HG02678 (cell line): ENCODE measurements around the gene UQCC2.

Experiments used
- ATAC-seq: cut with Tn5 transposase; IDR thresholded peaks from one replicate; pipeline ENCODE4 v1.9.1; 2021; ENCODE audit warnings: mild to moderate bottlenecking, moderate library complexity; ENCODE audit not compliant: unreplicated experiment

UQCC2 gene

DNA sequence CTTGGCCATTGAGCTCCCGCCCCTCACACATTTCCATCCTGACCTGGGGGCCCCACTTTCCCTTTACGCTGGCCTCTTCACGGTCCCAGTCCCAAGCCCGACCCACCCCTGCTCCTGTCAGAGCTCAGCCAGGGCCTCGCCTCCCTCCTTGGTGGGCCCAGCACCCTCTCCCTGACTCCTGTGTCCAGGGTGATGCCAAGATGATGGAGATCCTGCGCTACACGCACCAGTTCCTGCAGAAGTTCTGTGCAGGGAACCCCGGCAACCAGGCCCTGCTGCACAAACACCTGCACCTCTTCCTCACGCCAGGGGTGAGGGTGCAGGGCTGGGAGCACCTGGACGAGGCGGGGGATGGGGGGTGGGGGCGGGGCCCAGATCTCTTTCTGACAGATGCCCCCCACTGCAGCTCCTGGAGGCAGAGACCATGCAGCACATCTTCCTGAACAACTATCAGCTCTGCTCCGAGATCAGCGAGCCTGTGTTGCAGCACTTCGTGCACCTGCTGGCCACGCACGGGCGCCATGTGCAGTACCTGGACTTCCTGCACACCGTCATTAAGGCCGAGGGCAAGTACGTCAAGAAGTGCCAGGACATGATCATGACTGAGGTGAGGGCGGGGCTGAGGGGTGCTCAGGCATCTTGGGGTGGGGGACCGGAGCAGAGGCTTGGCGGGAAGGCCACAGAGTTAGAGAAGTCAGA, 33.1 kb downstream of the UQCC2 start:
- ATAC-seq = no peak

DNA sequence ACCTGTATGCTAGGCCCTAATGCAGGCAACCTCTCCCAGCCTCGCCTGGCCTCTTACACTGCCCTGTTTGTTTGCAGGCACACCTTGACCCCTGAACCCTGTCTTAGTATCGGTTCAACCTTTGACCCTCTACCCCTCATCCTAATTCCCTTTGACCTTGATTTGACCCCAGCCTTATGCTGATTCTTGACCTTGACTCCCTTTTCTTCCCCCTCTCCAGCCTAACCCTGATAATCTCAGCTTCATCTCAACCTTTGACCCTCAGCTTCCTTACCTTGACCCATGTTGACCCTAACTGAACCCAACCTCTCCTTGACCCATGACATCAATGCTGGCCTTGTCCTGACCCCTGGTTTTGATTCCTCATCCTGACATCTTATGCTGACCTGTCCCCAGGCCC, 33.8 kb downstream of the UQCC2 start:
- ATAC-seq = no peak

DNA sequence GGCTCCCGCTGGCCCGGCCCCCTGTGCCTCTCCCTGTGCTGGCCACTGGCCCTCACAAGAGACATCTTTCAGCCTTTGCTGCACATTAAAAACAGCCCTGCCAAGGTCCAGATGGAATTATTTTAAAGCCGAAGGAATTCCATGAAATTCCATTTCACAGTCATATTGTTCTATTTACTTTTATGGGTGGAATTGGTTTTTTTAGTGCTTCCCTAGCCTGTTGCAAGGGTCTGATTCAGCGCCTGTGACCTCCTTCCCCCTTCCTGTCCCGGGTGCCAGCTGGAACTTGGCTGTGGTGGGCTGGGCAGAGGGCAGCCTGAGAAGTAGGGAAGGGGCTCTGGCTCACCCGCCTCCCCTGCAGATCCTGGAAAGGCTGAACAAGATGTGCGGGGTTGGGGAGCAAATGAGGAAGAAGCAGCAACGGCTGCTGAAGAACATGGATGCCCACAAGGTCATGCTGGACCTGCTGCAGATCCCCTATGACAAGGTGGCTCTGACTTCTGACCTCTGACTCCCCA, 34.3 kb downstream of the UQCC2 start:
- ATAC-seq = no peak

- no peak for ATAC-seq
These were observed 34.9 kb downstream of the UQCC2 start for GRCh38 chr6:33676416-33677142.

- ATAC-seq = no peak
These were observed 35.5 kb downstream of the UQCC2 start for GRCh38 chr6:33675968-33676367.

DNA sequence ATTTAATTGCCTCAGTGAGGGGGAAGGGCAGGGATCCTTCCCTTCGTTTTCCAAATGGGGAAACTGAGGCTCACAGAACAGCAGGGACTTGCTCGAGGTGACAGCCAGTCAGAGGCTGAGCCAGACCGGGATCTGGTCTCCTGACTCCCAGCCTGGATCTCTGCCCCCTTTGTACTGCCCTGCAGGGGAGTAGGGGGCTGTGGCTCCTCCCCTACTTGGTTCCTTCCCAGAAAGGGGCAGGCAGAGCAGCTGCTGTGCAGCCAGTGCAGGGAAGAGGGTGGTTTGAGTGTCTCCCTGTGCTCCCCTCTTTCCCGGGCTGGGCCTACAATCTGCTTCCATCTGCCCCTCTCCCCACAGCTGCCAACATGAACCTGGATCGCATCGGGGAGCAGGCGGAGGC, 37.6 kb downstream of the UQCC2 start:
- no peak for ATAC-seq

GRCh38 chr6:33672808-33673207, 38.7 kb downstream of the UQCC2 start:
- no peak for ATAC-seq

GRCh38 chr6:33671744-33672072, 39.8 kb downstream of the UQCC2 start:
- ATAC-seq = no peak

- no peak for ATAC-seq
These were observed 40.3 kb downstream of the UQCC2 start for GRCh38 chr6:33670971-33671743.

DNA sequence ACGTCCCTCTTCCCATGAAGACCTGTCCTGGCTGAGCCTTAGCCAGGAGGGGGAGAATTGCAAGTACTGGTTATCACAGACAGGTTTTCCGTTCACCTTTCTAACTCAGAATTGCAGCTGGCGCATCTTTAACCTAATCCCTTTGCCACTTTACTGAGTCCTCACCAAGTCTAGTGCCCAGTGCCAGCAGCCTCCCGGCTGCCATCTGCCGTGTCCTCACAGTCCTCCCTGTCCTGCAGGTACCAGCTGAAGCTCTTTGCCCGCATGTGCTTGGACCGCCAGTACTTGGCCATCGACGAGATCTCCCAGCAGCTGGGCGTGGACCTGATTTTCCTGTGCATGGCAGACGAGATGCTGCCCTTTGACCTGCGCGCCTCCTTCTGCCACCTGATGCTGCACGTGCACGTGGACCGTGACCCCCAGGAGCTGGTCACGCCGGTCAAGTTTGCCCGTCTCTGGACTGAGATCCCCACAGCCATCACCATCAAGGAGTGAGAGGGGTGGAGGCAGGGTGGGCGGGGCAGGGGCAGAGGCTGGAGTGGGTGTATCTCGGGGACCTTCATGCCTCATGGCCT, 41.3 kb downstream of the UQCC2 start:
- no peak for ATAC-seq

DNA sequence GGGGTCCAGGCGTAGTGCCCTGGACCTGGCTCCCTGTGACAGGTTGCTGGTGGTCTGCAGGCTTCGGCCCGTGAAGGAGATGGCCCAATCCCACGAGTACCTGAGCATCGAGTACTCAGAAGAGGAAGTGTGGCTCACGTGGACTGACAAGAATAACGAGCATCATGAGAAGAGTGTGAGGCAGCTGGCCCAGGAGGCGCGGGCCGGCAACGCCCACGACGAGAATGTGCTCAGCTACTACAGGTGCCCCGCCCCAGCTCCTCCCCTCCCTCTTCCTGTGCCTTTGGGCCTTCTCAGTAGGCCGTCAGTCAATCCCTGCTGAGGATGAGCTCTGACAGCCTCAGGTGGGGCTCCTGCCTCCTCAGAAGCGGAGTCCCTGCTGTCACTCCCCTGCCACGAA, 42.6 kb downstream of the UQCC2 start:
- ATAC-seq = no peak

- ATAC-seq = no peak
These were observed 43.2 kb downstream of the UQCC2 start for GRCh38 chr6:33668328-33668727.

GRCh38 chr6:33667776-33668175, 43.7 kb downstream of the UQCC2 start:
- no peak for ATAC-seq

- ATAC-seq = no peak
These were observed 44.4 kb downstream of the UQCC2 start for GRCh38 chr6:33667072-33667471.

- ATAC-seq = no peak
These were observed 45.5 kb downstream of the UQCC2 start for GRCh38 chr6:33665957-33666356.

- ATAC-seq = no peak
These were observed 46.9 kb downstream of the UQCC2 start for GRCh38 chr6:33664506-33665057.

- ATAC-seq = no peak
These were observed 47.6 kb downstream of the UQCC2 start for GRCh38 chr6:33663727-33664449.

- ATAC-seq = no peak
These were observed 48.5 kb downstream of the UQCC2 start for GRCh38 chr6:33663028-33663427.

- ATAC-seq = no peak
These were observed 49.2 kb downstream of the UQCC2 start for GRCh38 chr6:33662318-33662717.

- no peak for ATAC-seq
These were observed 50.2 kb downstream of the UQCC2 start for GRCh38 chr6:33661106-33661838.
